Liver (tissue), 9 donors: ENCODE data around the gene EVX1. TPM values are rescaled to one million over a fixed set of nuclear protein-coding genes. Genes with fewer than 3 reads are reported as not detected.

ENCODE experiments used
- DNase-seq: peaks from one replicate; pipeline ENCODE4 v3.0.0-alpha.2; 2017; ENCODE audit warnings: low spot score
- H3K27ac ChIP-seq, 2 donors: one replicate each; pipeline ENCODE4 v1.7.0; 2013; ENCODE audit warnings: inconsistent platforms in 2 of 2, low read length in 2 of 2, control low read depth in 1 of 2, low read depth in 1 of 2, mild to moderate bottlenecking in 1 of 2
- H3K27me3 ChIP-seq, 4 donors: one replicate each; pipeline versions ENCODE4 v1.6.1 to v1.7.0; 2013; ENCODE audit warnings: low read length in 3 of 4, inconsistent platforms in 1 of 4, mild to moderate bottlenecking in 1 of 4, moderate library complexity in 1 of 4; ENCODE audit not compliant: control insufficient read depth in 4 of 4, insufficient read depth in 4 of 4
- H3K36me3 ChIP-seq, 4 donors: one replicate each; pipeline versions ENCODE4 v1.6.1 to v1.7.0; 2013; ENCODE audit warnings: low read length in 3 of 4, mild to moderate bottlenecking in 3 of 4, low read depth in 1 of 4, moderate library complexity in 1 of 4; ENCODE audit not compliant: control insufficient read depth in 4 of 4, insufficient read depth in 3 of 4
- H3K4me1 ChIP-seq, 4 donors: one replicate each; pipeline versions ENCODE4 v1.6.1 to v1.7.0; 2013; ENCODE audit warnings: low read length in 3 of 4, mild to moderate bottlenecking in 3 of 4, moderate library complexity in 1 of 4; ENCODE audit not compliant: control insufficient read depth in 4 of 4, insufficient read depth in 4 of 4
- H3K4me3 ChIP-seq, 3 donors: one replicate each; pipeline versions ENCODE4 v1.6.1 to v1.7.0; 2013; ENCODE audit warnings: low read length in 3 of 3, control low read depth in 1 of 3, low read depth in 1 of 3, mild to moderate bottlenecking in 1 of 3
- H3K9ac ChIP-seq, 2 donors: one replicate each; pipeline ENCODE4 v1.7.0; 2013; ENCODE audit warnings: low read length in 2 of 2, mild to moderate bottlenecking in 2 of 2, moderate library complexity in 2 of 2, control low read depth in 1 of 2, low read depth in 1 of 2
- H3K9me3 ChIP-seq, 4 donors: one replicate each; pipeline versions ENCODE4 v1.6.1 to v1.7.0; 2013; ENCODE audit warnings: low read length in 3 of 4; ENCODE audit not compliant: control insufficient read depth in 4 of 4
- EGR1 ChIP-seq, 2 donors: IDR thresholded peaks; 2 replicates each; pipeline ENCODE4 v1.6.1; 2016 to 2018; ENCODE audit warnings: antibody characterized with exemption in 2 of 2, low read depth in 2 of 2
- FOXA1 ChIP-seq: IDR thresholded peaks from 2 replicates; pipeline ENCODE4 v1.6.1; 2016; ENCODE audit warnings: antibody characterized with exemption
- FOXA2 ChIP-seq: IDR thresholded peaks from 2 replicates; pipeline ENCODE4 v1.6.1; 2016; ENCODE audit warnings: antibody characterized with exemption
- GABPA ChIP-seq, 2 donors: IDR thresholded peaks in 1 of 2; conservative IDR thresholded peaks in 1 of 2; 2 replicates each; pipeline ENCODE4 v1.6.1; 2016; ENCODE audit warnings: antibody characterized with exemption in 2 of 2, mild to moderate bottlenecking in 1 of 2, moderate library complexity in 1 of 2
- HNF4A ChIP-seq, 2 donors: conservative IDR thresholded peaks; 2 replicates each; pipeline ENCODE4 v1.6.1; 2016; ENCODE audit warnings: antibody characterized with exemption in 2 of 2, mild to moderate bottlenecking in 2 of 2
- HNF4G ChIP-seq: IDR thresholded peaks from 2 replicates; pipeline ENCODE4 v1.6.1; 2016; ENCODE audit warnings: antibody characterized with exemption
- JUND ChIP-seq, 2 donors: IDR thresholded peaks; 2 replicates each; pipeline ENCODE4 v1.6.1; 2016; ENCODE audit warnings: antibody characterized with exemption in 2 of 2
- MAX ChIP-seq: IDR thresholded peaks from 2 replicates; pipeline ENCODE4 v1.6.1; 2016; ENCODE audit warnings: antibody characterized with exemption
- NR2F2 ChIP-seq: IDR thresholded peaks from 2 replicates; pipeline ENCODE4 v1.6.1; 2016; ENCODE audit warnings: antibody characterized with exemption
- RAD21 ChIP-seq, 2 donors: IDR thresholded peaks; 2 replicates each; pipeline ENCODE4 v1.6.1; 2016; ENCODE audit warnings: antibody characterized with exemption in 2 of 2, mild to moderate bottlenecking in 2 of 2
- REST ChIP-seq: IDR thresholded peaks from 2 replicates; pipeline ENCODE4 v1.6.1; 2016; ENCODE audit warnings: antibody characterized with exemption, mild to moderate bottlenecking
- RXRA ChIP-seq, 2 donors: IDR thresholded peaks; 2 replicates each; pipeline ENCODE4 v1.6.1; 2017 to 2018; ENCODE audit warnings: antibody characterized with exemption in 2 of 2, mild to moderate bottlenecking in 1 of 2
- SP1 ChIP-seq: IDR thresholded peaks from 2 replicates; pipeline ENCODE4 v1.6.1; 2018; ENCODE audit warnings: antibody characterized with exemption, mild to moderate bottlenecking
- YY1 ChIP-seq: IDR thresholded peaks from 2 replicates; pipeline ENCODE4 v1.6.1; 2016; ENCODE audit warnings: antibody characterized with exemption, mild to moderate bottlenecking
- WGBS: extraction: QIAGEN DNeasy Blood & Tissue Kit; methylation state at CpG from one replicate; pipeline ENCODE4 v1.1.7; 2013; 5-methylcytosine and 5-hydroxymethylcytosine counted together
- polyA plus RNA-seq, 2 donors: library from polyadenylated mRNA; stranded (reverse) in 1 of 2; unstranded in 1 of 2; fragments of 200-250 nt in 1 of 2; fragments of >200 nt in 1 of 2; fragmentation: Nextera tagmentation in 1 of 2; extraction: Ambion mirVana in 1 of 2; gene quantifications; one replicate each; pipeline versions ENCODE4 v1.2.1 to v1.2.3, GENCODE V29; 2013 to 2015
- total RNA-seq, 2 donors: library from RNA; depleted of rRNA; stranded (reverse); fragments of >200 nt; gene quantifications; one replicate each; pipeline ENCODE4 v1.2.3, GENCODE V29; 2014
- TF ChIP-seq, protein P1 (sequence below): fragments of 150-350 bp; IDR thresholded peaks from 2 replicates; pipeline ENCODE4 v1.5.1; 2017; ENCODE audit warnings: improper control_type of control experiment, low read depth, low read length; ENCODE audit not compliant: missing input control
- TF ChIP-seq, protein P2 (sequence below): IDR thresholded peaks from 2 replicates; pipeline ENCODE4 v1.6.1; 2016; ENCODE audit warnings: antibody characterized with exemption
- donor health status: healthy.
- donor health status: healthy.
- donor health status: healthy.
- donor health status: healthy.
- donor health status: healthy.

EVX1 gene
- total and polyA plus RNA-seq, 4 donors = not detected

DNA sequence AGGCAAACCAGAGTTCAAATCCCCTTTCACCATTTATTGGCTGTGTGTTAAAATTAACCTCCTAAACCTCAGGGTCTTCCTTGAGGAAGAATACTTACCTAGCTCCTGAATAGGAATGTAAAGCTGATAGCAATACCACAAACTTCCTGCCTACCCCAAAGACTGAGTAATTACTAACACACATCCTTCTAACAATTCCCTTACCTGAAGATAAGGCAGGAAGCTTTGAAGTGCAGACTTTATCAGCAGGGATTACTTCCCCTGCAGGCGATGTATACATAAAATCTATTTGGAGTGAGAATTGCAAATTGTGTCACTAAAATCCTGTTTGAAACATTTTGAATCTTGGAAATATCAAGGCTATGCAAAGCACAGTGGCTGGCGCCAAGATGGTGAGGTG is 21.2 kb downstream of the EVX1 start:
- no peaks in the 10 kb centered on the region for H3K4me1 ChIP-seq
- TF ChIP-seq JUND (IDR thresholded peaks at IDR 0.05) (no peak), EGR1 (IDR thresholded peaks at IDR 0.05; ENCODE audit: low read depth in 2 of 2) (no peak), HNF4A (conservative IDR thresholded peaks at IDR 0.05) (no peak), YY1 (no peak), NR2F2 (no peak)
- WGBS = 68% methylated on average over 2 of the region's 2 CpGs
- H3K9ac ChIP-seq = no peak overlapping the region
- H3K27me3 ChIP-seq = peaks cover 0 to 3% (median 2%) of the 10 kb centered on the region in 4 donors
- no peaks in the 10 kb centered on the region for H3K9me3 ChIP-seq
- H3K36me3 ChIP-seq = no peaks in the 10 kb centered on the region
- H3K4me3 ChIP-seq = no peak overlapping the region
- H3K27ac ChIP-seq = no peak overlapping the region
- DNase-seq = no peak

DNA sequence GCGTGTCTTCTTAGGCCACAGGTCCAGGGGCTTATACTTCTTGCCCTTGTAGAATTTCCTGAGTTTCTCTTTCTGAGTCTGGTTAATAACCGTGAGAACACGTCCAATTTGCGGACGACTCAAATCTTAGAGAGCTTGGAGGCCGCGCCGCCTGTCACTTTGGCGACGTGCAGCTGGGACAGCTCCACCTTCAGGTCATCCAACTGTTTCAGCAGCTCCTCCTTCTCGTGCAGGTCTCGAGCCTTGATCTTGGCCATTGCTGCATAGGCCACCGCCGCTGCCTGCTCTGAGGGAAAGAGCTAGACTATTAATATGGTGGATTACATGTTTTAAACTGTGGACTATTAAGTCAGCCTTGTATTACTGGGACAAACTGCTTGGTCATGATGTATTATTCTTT is 26.9 kb downstream of the EVX1 start:
- Histone ChIP-seq H3K27ac (no peak overlapping the region), H3K4me1 (no peaks in the 10 kb centered on the region), H3K9me3 (no peaks in the 10 kb centered on the region), H3K36me3 (no peaks in the 10 kb centered on the region), H3K4me3 (no peak overlapping the region), H3K27me3 (no peaks in the 10 kb centered on the region), H3K9ac (no peak overlapping the region)
- TF ChIP-seq, protein P1, sequence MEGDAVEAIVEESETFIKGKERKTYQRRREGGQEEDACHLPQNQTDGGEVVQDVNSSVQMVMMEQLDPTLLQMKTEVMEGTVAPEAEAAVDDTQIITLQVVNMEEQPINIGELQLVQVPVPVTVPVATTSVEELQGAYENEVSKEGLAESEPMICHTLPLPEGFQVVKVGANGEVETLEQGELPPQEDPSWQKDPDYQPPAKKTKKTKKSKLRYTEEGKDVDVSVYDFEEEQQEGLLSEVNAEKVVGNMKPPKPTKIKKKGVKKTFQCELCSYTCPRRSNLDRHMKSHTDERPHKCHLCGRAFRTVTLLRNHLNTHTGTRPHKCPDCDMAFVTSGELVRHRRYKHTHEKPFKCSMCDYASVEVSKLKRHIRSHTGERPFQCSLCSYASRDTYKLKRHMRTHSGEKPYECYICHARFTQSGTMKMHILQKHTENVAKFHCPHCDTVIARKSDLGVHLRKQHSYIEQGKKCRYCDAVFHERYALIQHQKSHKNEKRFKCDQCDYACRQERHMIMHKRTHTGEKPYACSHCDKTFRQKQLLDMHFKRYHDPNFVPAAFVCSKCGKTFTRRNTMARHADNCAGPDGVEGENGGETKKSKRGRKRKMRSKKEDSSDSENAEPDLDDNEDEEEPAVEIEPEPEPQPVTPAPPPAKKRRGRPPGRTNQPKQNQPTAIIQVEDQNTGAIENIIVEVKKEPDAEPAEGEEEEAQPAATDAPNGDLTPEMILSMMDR = no peak
- no peak for TF ChIP-seq EGR1 (IDR thresholded peaks at IDR 0.05; ENCODE audit: low read depth in 2 of 2)
- no peak for TF ChIP-seq HNF4G
- TF ChIP-seq MAX = no peak
- no peak for TF ChIP-seq FOXA2
- TF ChIP-seq RXRA (IDR thresholded peaks at IDR 0.05) = no peak
- DNase-seq = no peak
- 83% methylated on average over 14 of the region's 14 CpGs for WGBS

- TF ChIP-seq HNF4G (no peak), HNF4A (conservative IDR thresholded peaks at IDR 0.05) (no peak), NR2F2 (no peak), YY1 (no peak), GABPA (IDR thresholded peaks at IDR 0.05 in 1 of 2, conservative IDR thresholded peaks at IDR 0.05 in 1 of 2) (no peak), FOXA2 (no peak), JUND (IDR thresholded peaks at IDR 0.05) (no peak), REST (no peak), RAD21 (IDR thresholded peaks at IDR 0.05) (no peak), RXRA (IDR thresholded peaks at IDR 0.05) (no peak), SP1 (no peak), FOXA1 (no peak), MAX (no peak)
- TF ChIP-seq, protein P2, sequence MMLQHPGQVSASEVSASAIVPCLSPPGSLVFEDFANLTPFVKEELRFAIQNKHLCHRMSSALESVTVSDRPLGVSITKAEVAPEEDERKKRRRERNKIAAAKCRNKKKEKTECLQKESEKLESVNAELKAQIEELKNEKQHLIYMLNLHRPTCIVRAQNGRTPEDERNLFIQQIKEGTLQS = no peak
- TF ChIP-seq, protein P1 = no peak
- Histone ChIP-seq H3K9me3 (no peaks in the 10 kb centered on the region), H3K36me3 (no peaks in the 10 kb centered on the region), H3K4me3 (no peak overlapping the region), H3K27me3 (no peaks in the 10 kb centered on the region), H3K4me1 (no peaks in the 10 kb centered on the region), H3K27ac (no peak overlapping the region), H3K9ac (no peak overlapping the region)
- DNase-seq = no peak
- 93% methylated on average over 1 of the region's 1 CpG for WGBS
These were observed 28.8 kb downstream of the EVX1 start for GRCh38 chr7:27271384-27271783.
